ENCODE results near the gene FNDC11.

FNDC11 gene

GRCh38 chr20:63602321-63602720 lies 48.4 kb downstream of the FNDC11 start:
- no peak for TF ChIP-seq CTCF (IDR thresholded peaks at IDR 0.05; ENCODE audit: low read length, missing control alignments)
- H3K4me3 ChIP-seq (replicated peaks; ENCODE audit: low read depth, low read length), result no peak overlapping the region
- DNase-seq (ENCODE audit: low read depth), result no peak
